ENCODE results near the gene RPS6KA5.

RPS6KA5 gene

GRCh38 chr14:90807060-90807459 lies 253.4 kb downstream of the RPS6KA5 start:
- no peak for DNase-seq (ENCODE audit: low spot score)

- DNase-seq (ENCODE audit: low spot score), result no peak
These were observed 254.5 kb downstream of the RPS6KA5 start for GRCh38 chr14:90805662-90806540.

- DNase-seq (ENCODE audit: low spot score), result no peak
These were observed 255.4 kb downstream of the RPS6KA5 start for GRCh38 chr14:90805084-90805391.

- DNase-seq (ENCODE audit: low spot score), result no peak
These were observed 256.0 kb downstream of the RPS6KA5 start for GRCh38 chr14:90804292-90805083.

- no peak for DNase-seq (ENCODE audit: low spot score)
These were observed 257.2 kb downstream of the RPS6KA5 start for GRCh38 chr14:90803249-90803648.

GRCh38 chr14:90799420-90799819 lies 261.0 kb downstream of the RPS6KA5 start:
- DNase-seq (ENCODE audit: low spot score), result no peak

- no peak for DNase-seq (ENCODE audit: low spot score)
These were observed 262.5 kb downstream of the RPS6KA5 start for GRCh38 chr14:90797919-90798318.

All from NAMALWA (cell line).